Vagina (tissue), 2 donors: Measurements from ENCODE around the gene IQGAP2. TPM values are rescaled to one million over a fixed set of nuclear protein-coding genes. Genes with fewer than 3 reads are reported as not detected.

Experiments
- DNase-seq, 2 donors: peaks; one replicate each; pipeline ENCODE4 v3.0.0-alpha.2; 2017; ENCODE audit errors: extremely low spot score in 2 of 2
- H3K27ac ChIP-seq: fragments of 200-600 bp; sonication (generic); one replicate; pipeline ENCODE4 v1.5.1; 2019
- H3K27me3 ChIP-seq: fragments of 200-600 bp; sonication (generic); one replicate; pipeline ENCODE4 v1.5.1; 2019
- H3K36me3 ChIP-seq, 2 donors: fragments of 200-600 bp; sonication (generic); one replicate each; pipeline ENCODE4 v1.5.1; 2017 to 2019
- H3K4me1 ChIP-seq: fragments of 200-600 bp; sonication (generic); one replicate; pipeline ENCODE4 v1.5.1; 2019
- H3K4me3 ChIP-seq, 2 donors: fragments of 200-600 bp; sonication (generic); 1 replicate in 1 of 2; 2 replicates in 1 of 2; pipeline ENCODE4 v1.5.1; 2016 to 2019
- H3K9me3 ChIP-seq: fragments of 200-600 bp; sonication (generic); one replicate; pipeline ENCODE4 v1.5.1; 2019
- CTCF ChIP-seq, 3 experiments: fragments of 450-650 bp in 2 of 3; fragments of 200-600 bp in 1 of 3; sonication (generic) in 1 of 3; IDR thresholded peaks; one replicate each; pipeline ENCODE4 v1.5.1; 2017 to 2019; ENCODE audit warnings: antibody characterized with exemption in 3 of 3, mild to moderate bottlenecking in 2 of 3, moderate library complexity in 2 of 3
- POLR2A ChIP-seq, 2 donors: fragments of 450-650 bp; IDR thresholded peaks; one replicate each; pipeline ENCODE4 v1.6.1; 2017; ENCODE audit warnings: antibody characterized with exemption in 2 of 2, mild to moderate bottlenecking in 2 of 2, moderate library complexity in 2 of 2
- POLR2AphosphoS5 ChIP-seq, 2 donors: sonication (generic); formaldehyde crosslinking; IDR thresholded peaks; one replicate each; pipeline ENCODE4 v1.9.0; 2017; ENCODE audit warnings: antibody characterized with exemption in 2 of 2, mild to moderate bottlenecking in 2 of 2, low read depth in 1 of 2; ENCODE audit not compliant: insufficient read depth in 1 of 2
- intact Hi-C: fragments of 100-400 bp; cut with DNase I; formaldehyde crosslinking; loops from one replicate; pipeline ENCODE4 v1.15.1; 2023
- total RNA-seq: library from RNA; depleted of rRNA; stranded (reverse); fragments of >200 nt; gene quantifications from one replicate; pipeline ENCODE4 v1.2.3, GENCODE V29; 2016

IQGAP2 gene
- total RNA-seq, 1 donor from 2014 or later, result 8.6 TPM

GRCh38 chr5:76690704-76691466, 287.8 kb downstream of the IQGAP2 start:
- intact Hi-C loops, result no loop called here
- TF ChIP-seq POLR2A (IDR thresholded peaks at IDR 0.05) (no peak), POLR2AphosphoS5 (IDR thresholded peaks at IDR 0.05; ENCODE audit: insufficient read depth in 1 of 2, low read depth in 1 of 2) (no peak), CTCF (IDR thresholded peaks at IDR 0.05) (no peak)
- Histone ChIP-seq H3K27me3 (no peaks in the 10 kb centered on the region), H3K36me3 (no peaks in the 10 kb centered on the region), H3K9me3 (no peaks in the 10 kb centered on the region), H3K4me1 (no peaks in the 10 kb centered on the region), H3K27ac (no peak overlapping the region), H3K4me3 (no peak overlapping the region)
- no peak for DNase-seq

- TF ChIP-seq POLR2A (IDR thresholded peaks at IDR 0.05), result no peak
- TF ChIP-seq POLR2AphosphoS5 (IDR thresholded peaks at IDR 0.05; ENCODE audit: insufficient read depth in 1 of 2, low read depth in 1 of 2), result no peak
- no peak for TF ChIP-seq CTCF (IDR thresholded peaks at IDR 0.05)
- Histone ChIP-seq H3K4me1 (no peaks in the 10 kb centered on the region), H3K27ac (no peak overlapping the region), H3K36me3 (no peaks in the 10 kb centered on the region), H3K9me3 (no peaks in the 10 kb centered on the region), H3K4me3 (no peak overlapping the region), H3K27me3 (no peaks in the 10 kb centered on the region)
- DNase-seq, result no peak
- intact Hi-C loops, result no loop called here
Measured at GRCh38 chr5:76691467-76692273, 288.6 kb downstream of the IQGAP2 start.

- H3K9me3 ChIP-seq, result no peaks in the 10 kb centered on the region
- intact Hi-C loops, result no loop called here
- H3K4me1 ChIP-seq, result no peaks in the 10 kb centered on the region
- no peaks in the 10 kb centered on the region for H3K36me3 ChIP-seq
- H3K27me3 ChIP-seq, result no peaks in the 10 kb centered on the region
- no peak for DNase-seq
- no peak overlapping the region for H3K4me3 ChIP-seq
- TF ChIP-seq POLR2AphosphoS5 (IDR thresholded peaks at IDR 0.05; ENCODE audit: insufficient read depth in 1 of 2, low read depth in 1 of 2) (no peak), POLR2A (IDR thresholded peaks at IDR 0.05) (no peak)
- H3K27ac ChIP-seq, result no peak overlapping the region
Measured at GRCh38 chr5:76692274-76692540, 289.1 kb downstream of the IQGAP2 start.

GRCh38 chr5:76692651-76693050, 289.6 kb downstream of the IQGAP2 start:
- no peaks in the 10 kb centered on the region for H3K36me3 ChIP-seq
- TF ChIP-seq CTCF (IDR thresholded peaks at IDR 0.05) (no peak), POLR2AphosphoS5 (IDR thresholded peaks at IDR 0.05; ENCODE audit: insufficient read depth in 1 of 2, low read depth in 1 of 2) (no peak), POLR2A (IDR thresholded peaks at IDR 0.05) (no peak)
- intact Hi-C loops, result no loop called here
- H3K4me3 ChIP-seq, result no peak overlapping the region
- H3K27ac ChIP-seq, result no peak overlapping the region
- no peak for DNase-seq
- H3K27me3 ChIP-seq, result no peaks in the 10 kb centered on the region
- H3K4me1 ChIP-seq, result no peaks in the 10 kb centered on the region
- no peaks in the 10 kb centered on the region for H3K9me3 ChIP-seq

GRCh38 chr5:76693141-76693540, 290.1 kb downstream of the IQGAP2 start:
- intact Hi-C loops, result no loop called here
- Histone ChIP-seq H3K27ac (no peak overlapping the region), H3K4me1 (no peaks in the 10 kb centered on the region), H3K4me3 (no peak overlapping the region), H3K9me3 (no peaks in the 10 kb centered on the region), H3K36me3 (no peaks in the 10 kb centered on the region), H3K27me3 (no peaks in the 10 kb centered on the region)
- no peak for DNase-seq
- TF ChIP-seq POLR2A (IDR thresholded peaks at IDR 0.05) (no peak), POLR2AphosphoS5 (IDR thresholded peaks at IDR 0.05; ENCODE audit: insufficient read depth in 1 of 2, low read depth in 1 of 2) (no peak), CTCF (IDR thresholded peaks at IDR 0.05) (no peak)
